WTC11 (cell line): ENCODE measurements around the gene GTF2F1. TPM values are rescaled to one million over a fixed set of nuclear protein-coding genes. Genes with fewer than 3 reads are reported as not detected.

ENCODE experiments used
- ATAC-seq: fragments of 200-7000 bp; cut with Tn5 transposase; 2 replicates; pipeline ENCODE4 v1.10.0; 2021; ENCODE audit warnings: mild to moderate bottlenecking, moderate library complexity
- CTCF ChIA-PET: fragments of 300-600 bp; sonication (Branson Sonifier 250); formaldehyde crosslinking; loops from one replicate; lab custom pipeline; 2021; ENCODE audit warnings: antibody characterized with exemption; lab: Charles Lee
- POLR2A ChIA-PET: fragments of 350-600 bp; sonication (Branson Sonifier 250); formaldehyde crosslinking; loops from one replicate; lab custom pipeline; 2021; ENCODE audit warnings: antibody characterized with exemption; lab: Charles Lee
- DNase-seq: peaks from one replicate; pipeline ENCODE4 v3.0.0; 2021; ENCODE audit warnings: low spot score
- H3K27ac Mint-ChIP-seq: 2 replicates; pipeline ENCODE4 v1.8.0; 2021; ENCODE audit warnings: mixed read lengths
- H3K27me3 Mint-ChIP-seq: 2 replicates; pipeline ENCODE4 v1.8.0; 2021; ENCODE audit warnings: low read depth, mild to moderate bottlenecking, moderate library complexity, mixed read lengths
- H3K36me3 Mint-ChIP-seq: 2 replicates; pipeline ENCODE4 v1.8.0; 2021; ENCODE audit warnings: mixed read lengths
- H3K4me1 Mint-ChIP-seq: 2 replicates; pipeline ENCODE4 v1.8.0; 2022; ENCODE audit warnings: mixed read lengths
- H3K4me3 Mint-ChIP-seq: 2 replicates; pipeline ENCODE4 v1.8.0; 2021; ENCODE audit warnings: mild to moderate bottlenecking, moderate library complexity, mixed read lengths
- H3K9me3 Mint-ChIP-seq: 2 replicates; pipeline ENCODE4 v1.8.0; 2021; ENCODE audit warnings: mixed read lengths
- CDX4 ChIP-seq: fragments of 250-450 bp; sonication (Bioruptor Pico); IDR thresholded peaks from 2 replicates; pipeline ENCODE4 v1.9.0; 2021; ENCODE audit warnings: moderate library complexity, mild to moderate bottlenecking, inconsistent platforms, borderline replicate concordance
- E2F1 ChIP-seq: sonication (generic); formaldehyde crosslinking; IDR thresholded peaks from 2 replicates; pipeline ENCODE4 v1.8.0; 2022; ENCODE audit warnings: mild to moderate bottlenecking, missing genetic modification reagents
- E2F4 ChIP-seq: sonication (generic); formaldehyde crosslinking; IDR thresholded peaks from 2 replicates; pipeline ENCODE4 v1.8.1; 2022; ENCODE audit warnings: low read depth, mild to moderate bottlenecking, moderate library complexity, missing genetic modification reagents, borderline replicate concordance
- ERG ChIP-seq: fragments of 250-450 bp; sonication (Bioruptor Pico); IDR thresholded peaks from 2 replicates; pipeline ENCODE4 v1.8.0; 2021; ENCODE audit warnings: mild to moderate bottlenecking
- ESRRA ChIP-seq: sonication (generic); formaldehyde crosslinking; IDR thresholded peaks from 2 replicates; pipeline ENCODE4 v1.8.1; 2022; ENCODE audit warnings: mild to moderate bottlenecking, missing genetic modification reagents, borderline replicate concordance
- FOXP1 ChIP-seq: sonication (generic); formaldehyde crosslinking; IDR thresholded peaks from 2 replicates; pipeline ENCODE4 v1.8.0; 2022; ENCODE audit warnings: missing genetic modification reagents, mild to moderate bottlenecking, moderate library complexity, borderline replicate concordance
- GABPB1 ChIP-seq: sonication (generic); formaldehyde crosslinking; IDR thresholded peaks from 2 replicates; pipeline ENCODE4 v1.8.1; 2023; ENCODE audit warnings: mild to moderate bottlenecking, missing genetic modification reagents
- HMGA2 ChIP-seq: fragments of 250-450 bp; sonication (Bioruptor Pico); IDR thresholded peaks from 2 replicates; pipeline ENCODE4 v1.4.0; 2021; ENCODE audit warnings: mild to moderate bottlenecking, moderate library complexity
- IRF1 ChIP-seq: sonication (generic); formaldehyde crosslinking; IDR thresholded peaks from 2 replicates; pipeline ENCODE4 v1.8.0; 2023; ENCODE audit warnings: missing genetic modification reagents
- MXD4 ChIP-seq: fragments of 250-450 bp; sonication (Bioruptor Pico); IDR thresholded peaks from 2 replicates; pipeline ENCODE4 v1.8.0; 2021; ENCODE audit warnings: mild to moderate bottlenecking, moderate library complexity, borderline replicate concordance
- PRRX2 ChIP-seq: fragments of 250-450 bp; sonication (Bioruptor Pico); IDR thresholded peaks from 2 replicates; pipeline ENCODE4 v1.8.0; 2021; ENCODE audit warnings: mild to moderate bottlenecking
- RORB ChIP-seq: fragments of 250-450 bp; sonication (Bioruptor Pico); IDR thresholded peaks from 2 replicates; pipeline ENCODE4 v1.9.0; 2021; ENCODE audit warnings: mild to moderate bottlenecking
- USF2 ChIP-seq: sonication (generic); formaldehyde crosslinking; IDR thresholded peaks from 2 replicates; pipeline ENCODE4 v1.8.1; 2023; ENCODE audit warnings: mild to moderate bottlenecking, missing genetic modification reagents, moderate library complexity
- ZNF138 ChIP-seq: sonication (generic); formaldehyde crosslinking; conservative IDR thresholded peaks from 2 replicates; pipeline ENCODE4 v1.8.1; 2022; ENCODE audit warnings: mild to moderate bottlenecking, moderate library complexity, missing genetic modification reagents
- total RNA-seq: library from RNA; stranded (reverse); gene quantifications from 3 replicates; pipeline ENCODE4 v1.2.3, GENCODE V29; 2021

GTF2F1 gene
- total RNA-seq, 1 experiment from 2014 or later: 62.4 TPM

- TF ChIP-seq USF2 (CRISPR knock-in tag): peak; percentile 90
- no peak for TF ChIP-seq HMGA2 (CRISPR knock-in tag)
- TF ChIP-seq, all 79 proteins: peak for 9
Measured at GRCh38 chr19:6424195-6424938, 31.4 kb upstream of the GTF2F1 start, which contains the start of gene KHSRP (continued).

- H3K27me3 Mint-ChIP-seq: peaks cover 23% of the 10 kb centered on the region
- peaks cover 6% of the 10 kb centered on the region for H3K9me3 Mint-ChIP-seq
- H3K36me3 Mint-ChIP-seq: peaks cover 41% of the 10 kb centered on the region
- ATAC-seq (0 out of 2 replicates have a peak, but pooled peaks have one; percentile 0), DNase-seq (peak; percentile 59)
- peak overlapping the region; percentile 93 for H3K4me3 Mint-ChIP-seq
- peak overlapping the region; percentile 63 for H3K27ac Mint-ChIP-seq
- TF ChIP-seq ERG (no peak), FOXP1 (CRISPR knock-in tag) (0 out of 2 replicates have a peak, but pooled peaks have one; percentile 38)
- ChIA-PET CTCF (interaction anchor here (0.6 kb wide), 1 partner anchor 37 kb away, joined by 4 read pairs; no protein-coding TSS in a partner anchor), POLR2A (no interaction called here)
- H3K4me1 Mint-ChIP-seq: peaks cover 14% of the 10 kb centered on the region
Measured at GRCh38 chr19:6423499-6424194, 30.7 kb upstream of the GTF2F1 start.

GRCh38 chr19:6421075-6422014 is 28.4 kb upstream of the GTF2F1 start:
- TF ChIP-seq E2F4 (no peak), RORB (no peak), CDX4 (CRISPR knock-in tag) (no peak), PRRX2 (CRISPR knock-in tag) (no peak), ESRRA (no peak), E2F1 (CRISPR knock-in tag) (no peak), GABPB1 (CRISPR knock-in tag) (no peak), IRF1 (no peak), ZNF138 (CRISPR knock-in tag) (no peak), MXD4 (no peak)
- Mint-ChIP-seq H3K27ac (peak overlapping the region; percentile 53; the same call in 1 of the 2 replicates), H3K27me3 (peaks cover 12% of the 10 kb centered on the region), H3K9me3 (peaks cover 6% of the 10 kb centered on the region), H3K4me3 (no peak overlapping the region), H3K4me1 (peaks cover 14% of the 10 kb centered on the region), H3K36me3 (peaks cover 62% of the 10 kb centered on the region)
- ChIA-PET POLR2A (no interaction called here), CTCF (interaction anchor here (1.3 to 1.4 kb wide), 2 partner anchors 9 to 160 kb away, joined by 3 to 4 read pairs; no protein-coding TSS in a partner anchor)
- no peak for DNase-seq
- no peak for ATAC-seq
